Measurements from ENCODE around the gene ZNF580. TPM values are rescaled to one million over a fixed set of nuclear protein-coding genes. Genes with fewer than 3 reads are reported as not detected.

ZNF580 gene
- total RNA-seq, 1 donor from 2014 or later, result 1.0 TPM

- no peak for DNase-seq (ENCODE audit: low read depth in 2 of 2)
Measured at GRCh38 chr19:55659822-55660221, 19.0 kb downstream of the ZNF580 start.

- no peak for DNase-seq (ENCODE audit: low read depth in 2 of 2)
Measured at GRCh38 chr19:55660404-55660803, 19.6 kb downstream of the ZNF580 start.

- DNase-seq (ENCODE audit: low read depth in 2 of 2), result no peak
Measured at GRCh38 chr19:55660991-55661390, 20.2 kb downstream of the ZNF580 start.

DNA sequence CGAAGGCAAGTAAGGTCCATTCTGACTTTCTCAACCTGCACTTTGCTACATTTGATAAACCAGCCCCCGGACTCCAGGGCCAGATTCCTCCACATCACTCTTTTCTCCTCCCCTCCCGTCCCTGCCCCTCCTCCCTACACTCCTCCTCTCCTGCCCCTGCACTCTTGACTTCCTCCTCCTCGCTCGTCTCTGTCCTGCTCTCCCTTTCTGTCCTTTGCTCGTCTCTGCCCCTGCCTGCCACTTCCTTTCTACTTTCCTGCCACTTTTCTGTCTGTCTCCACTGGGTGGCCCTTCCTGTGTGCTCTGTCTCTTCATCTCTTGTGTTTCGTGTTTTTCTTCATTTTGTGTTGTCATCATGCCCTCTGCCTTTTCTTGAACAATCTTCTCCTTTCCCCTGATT is 21.0 kb downstream of the ZNF580 start:
- no peak for DNase-seq (ENCODE audit: low read depth in 2 of 2)

- no peak for DNase-seq (ENCODE audit: low read depth in 2 of 2)
Measured at GRCh38 chr19:55663846-55664536, 23.2 kb downstream of the ZNF580 start.

DNA sequence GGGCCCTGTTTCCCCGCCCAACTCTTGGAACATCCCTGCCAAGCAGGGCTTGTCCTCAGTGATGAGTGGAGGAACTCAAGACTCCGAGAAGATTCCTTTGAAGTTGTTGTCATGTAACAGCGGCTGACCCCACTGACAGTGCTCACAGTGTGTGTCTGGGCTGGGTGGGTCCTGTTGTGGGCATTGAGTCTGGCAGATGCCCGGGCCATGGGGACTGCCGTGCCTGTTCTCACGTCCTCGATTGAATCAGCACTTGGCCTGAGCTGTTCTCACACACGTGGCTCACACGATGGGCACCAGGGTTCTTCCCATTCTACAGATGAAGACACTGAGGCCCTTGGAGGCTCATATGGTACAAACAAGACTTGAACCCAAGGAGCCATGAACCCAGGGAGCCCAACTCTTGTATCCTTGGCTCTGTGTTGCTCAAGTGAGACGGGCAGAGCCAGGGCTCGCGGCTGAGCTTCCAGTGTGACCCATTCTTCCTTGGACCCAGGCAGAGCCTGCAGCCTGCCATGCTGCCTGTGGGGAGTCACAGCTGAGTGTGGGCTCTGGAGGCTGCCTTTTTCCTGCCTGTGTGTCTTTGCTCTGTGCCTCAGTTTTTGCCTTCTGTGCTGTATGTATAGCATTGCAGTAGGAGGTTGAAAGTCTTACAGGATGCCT is 25.7 kb downstream of the ZNF580 start:
- DNase-seq (ENCODE audit: low read depth in 2 of 2), result no peak

DNA sequence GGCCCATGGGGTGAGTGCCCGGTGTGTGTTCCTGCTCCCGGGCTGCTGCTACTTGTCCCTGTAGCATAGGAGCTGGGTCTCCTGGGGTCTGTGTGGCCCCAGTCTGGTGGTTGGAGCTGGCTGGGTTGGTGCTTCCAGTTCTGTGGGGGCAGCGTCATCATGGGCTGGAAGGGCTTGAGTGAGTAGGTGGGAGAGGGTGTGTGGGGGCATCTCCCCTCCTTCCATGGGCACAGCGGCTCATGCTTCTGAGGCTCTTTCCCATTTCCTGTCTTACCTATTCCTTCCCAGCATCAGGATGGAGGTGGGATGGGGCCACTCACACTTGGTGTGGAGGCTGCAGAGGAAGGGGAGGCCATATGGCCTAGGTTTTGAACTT is 26.2 kb downstream of the ZNF580 start:
- no peak for DNase-seq (ENCODE audit: low read depth in 2 of 2)

DNA sequence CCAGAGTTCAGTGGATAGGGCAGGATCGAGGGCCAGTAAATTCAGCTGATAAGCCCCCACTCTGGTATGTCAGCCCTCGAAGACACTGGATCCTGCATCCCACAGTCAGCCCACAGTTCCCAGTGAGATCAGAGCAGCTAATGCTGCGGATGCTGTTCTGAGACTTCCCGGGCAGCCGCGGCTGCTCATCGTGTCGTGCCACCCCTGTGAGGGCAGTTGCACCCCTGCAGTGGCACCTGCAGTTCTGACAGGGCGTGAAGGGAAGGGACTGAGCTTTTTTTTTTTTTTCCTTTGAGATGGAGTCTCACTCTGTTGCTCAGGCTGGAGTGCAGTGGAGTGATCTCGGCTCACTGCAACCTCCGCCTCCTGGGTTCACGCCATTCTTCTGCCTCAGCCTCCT is 26.7 kb downstream of the ZNF580 start:
- DNase-seq (ENCODE audit: low read depth in 2 of 2), result no peak

DNA sequence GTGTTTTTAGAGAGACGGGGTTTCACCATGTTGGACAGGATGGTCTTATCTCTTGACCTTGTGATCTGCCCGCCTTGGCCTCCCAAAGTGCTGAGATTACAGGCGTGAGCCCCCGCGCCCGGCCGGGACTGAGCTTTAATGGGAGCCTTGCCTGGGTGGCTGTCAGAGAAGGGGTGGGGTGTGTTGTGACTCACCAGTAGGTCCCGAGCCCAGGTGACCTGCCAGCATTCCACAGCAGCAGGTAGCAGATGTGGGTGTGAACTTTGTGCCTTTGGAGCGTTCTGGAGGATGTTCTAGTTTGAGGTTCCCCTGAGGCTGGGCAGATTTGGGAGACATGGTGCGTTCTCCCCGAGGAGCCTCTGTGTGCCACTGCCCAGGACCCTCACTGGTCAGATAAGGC is 27.2 kb downstream of the ZNF580 start:
- no peak for DNase-seq (ENCODE audit: low read depth in 2 of 2)

DNA sequence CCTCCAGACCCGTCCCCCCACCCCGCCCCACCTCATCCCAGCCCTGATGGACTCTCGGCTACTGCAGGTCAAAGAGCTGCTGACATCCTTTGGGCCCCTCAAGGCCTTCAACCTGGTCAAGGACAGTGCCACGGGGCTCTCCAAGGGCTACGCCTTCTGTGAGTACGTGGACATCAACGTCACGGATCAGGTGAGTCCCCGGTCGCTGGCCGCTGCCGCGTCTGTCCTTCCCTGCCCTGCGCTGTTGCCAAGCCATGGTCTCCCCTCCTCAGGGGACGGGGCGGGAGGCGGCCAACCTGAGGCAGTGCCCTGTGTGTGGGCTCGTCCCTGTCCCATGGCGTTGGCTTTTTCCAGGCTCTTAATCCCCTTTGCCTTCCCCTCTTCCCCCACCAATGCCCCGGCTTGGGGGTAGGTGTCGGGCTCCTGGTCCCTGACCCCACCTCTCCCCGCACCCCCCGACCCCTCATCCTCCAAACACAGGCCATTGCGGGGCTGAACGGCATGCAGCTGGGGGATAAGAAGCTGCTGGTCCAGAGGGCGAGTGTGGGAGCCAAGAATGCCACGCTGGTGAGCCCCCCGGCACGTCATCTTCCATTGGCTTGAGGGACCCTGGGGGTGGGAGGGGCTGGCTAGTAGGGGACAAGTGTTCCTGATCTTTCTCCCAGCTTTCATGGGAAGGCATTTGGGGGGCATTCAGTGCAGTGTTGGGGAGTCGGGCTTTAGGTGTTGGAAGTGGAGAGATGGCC is 28.0 kb downstream of the ZNF580 start:
- DNase-seq (ENCODE audit: low read depth in 2 of 2), result no peak

DNA sequence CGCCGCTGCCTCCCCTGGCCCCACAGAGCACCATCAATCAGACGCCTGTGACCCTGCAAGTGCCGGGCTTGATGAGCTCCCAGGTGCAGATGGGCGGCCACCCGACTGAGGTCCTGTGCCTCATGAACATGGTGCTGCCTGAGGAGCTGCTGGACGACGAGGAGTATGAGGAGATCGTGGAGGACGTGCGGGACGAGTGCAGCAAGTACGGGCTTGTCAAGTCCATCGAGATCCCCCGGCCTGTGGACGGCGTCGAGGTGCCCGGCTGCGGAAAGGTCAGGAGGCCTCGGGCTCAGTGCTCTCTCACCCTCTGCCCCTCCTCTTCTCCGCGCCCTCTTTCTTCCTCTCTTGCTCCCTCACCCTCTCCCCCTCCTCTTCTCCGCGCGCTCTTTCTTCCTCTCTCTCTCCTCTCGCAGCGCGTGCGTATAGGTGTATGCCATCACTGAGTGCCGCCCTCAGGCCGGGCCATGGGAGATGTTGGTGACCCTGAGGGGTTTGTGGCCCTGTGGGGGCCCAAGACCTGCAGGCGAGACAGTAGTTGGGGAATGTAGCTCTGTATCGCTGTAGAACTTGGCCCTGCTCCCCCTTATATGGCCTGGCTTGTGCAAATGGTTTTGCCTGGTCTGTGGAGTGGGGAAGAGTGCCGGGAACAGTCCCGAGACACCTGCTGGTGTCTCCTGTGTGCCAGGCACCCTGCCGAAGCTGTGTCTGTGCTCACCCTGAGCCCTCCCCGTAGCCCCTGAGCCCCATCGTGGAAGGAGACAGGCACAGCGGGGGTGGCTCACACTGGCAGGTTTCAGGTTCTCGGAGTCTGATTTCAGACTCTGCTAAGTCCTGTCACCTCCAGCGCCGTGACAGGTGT is 28.8 kb downstream of the ZNF580 start:
- no peak for DNase-seq (ENCODE audit: low read depth in 2 of 2)

- DNase-seq (ENCODE audit: low read depth in 2 of 2), result peak in 1 of 2 donors; percentile 41
Measured at GRCh38 chr19:55670280-55671053, 29.7 kb downstream of the ZNF580 start.

DNA sequence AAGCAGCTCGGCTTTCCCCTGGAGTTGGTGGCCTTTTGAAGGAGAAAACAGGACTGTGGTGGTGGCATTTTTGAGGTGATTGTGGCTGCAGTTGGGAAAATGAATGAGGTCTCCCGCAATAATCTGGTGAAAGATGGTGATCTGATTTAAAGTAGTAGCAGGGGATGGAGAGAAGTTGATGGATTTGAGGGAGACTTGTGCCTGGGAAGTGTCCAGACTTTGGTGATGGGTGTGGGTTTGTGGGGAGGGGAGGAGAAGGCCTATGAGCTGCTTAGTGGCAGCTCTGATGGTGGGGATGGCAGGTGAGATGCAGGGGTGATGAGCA is 30.2 kb downstream of the ZNF580 start:
- no peak for DNase-seq (ENCODE audit: low read depth in 2 of 2)

DNA sequence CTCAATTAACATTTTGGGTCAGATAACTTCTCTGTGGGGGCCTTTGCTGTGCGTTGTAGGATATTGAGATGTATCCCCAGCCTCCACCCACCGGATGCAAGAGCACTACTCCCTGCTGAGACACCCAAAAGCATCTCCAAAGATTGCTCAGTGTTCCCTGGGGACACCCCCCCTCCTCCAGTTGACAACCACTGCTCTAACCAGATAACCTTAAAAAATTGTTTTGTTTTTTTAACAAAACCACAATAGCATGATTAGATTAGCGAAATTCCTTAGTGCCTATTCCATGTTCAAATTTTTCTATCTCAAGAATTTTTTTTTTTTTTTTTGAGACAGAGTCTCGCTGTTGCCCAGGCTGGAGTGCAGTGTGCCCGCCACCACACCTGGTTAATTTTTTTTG is 31.6 kb downstream of the ZNF580 start:
- no peak for DNase-seq (ENCODE audit: low read depth in 2 of 2)

DNA sequence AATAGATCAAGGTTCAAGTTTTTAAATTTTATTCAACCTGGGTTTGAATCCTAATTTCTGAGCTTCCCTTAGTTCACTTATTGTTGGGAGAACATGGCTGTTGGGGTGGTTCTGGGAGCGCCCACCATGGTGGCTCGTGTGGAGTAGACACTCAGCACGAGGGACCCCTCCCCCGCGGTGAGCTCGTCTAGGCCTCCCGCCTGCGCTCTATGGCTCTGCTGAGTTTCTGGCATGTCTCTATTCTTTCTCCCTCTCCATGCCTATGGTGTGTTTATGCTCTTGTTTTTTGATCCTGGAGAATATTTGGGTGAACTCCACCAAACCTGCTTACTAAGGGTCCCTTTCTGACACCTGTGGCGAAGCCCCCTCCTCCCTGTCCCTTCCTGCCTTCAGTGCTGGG is 32.7 kb downstream of the ZNF580 start:
- DNase-seq (ENCODE audit: low read depth in 2 of 2), result no peak

GRCh38 chr19:55673889-55674288 is 33.1 kb downstream of the ZNF580 start:
- no peak for DNase-seq (ENCODE audit: low read depth in 2 of 2)

GRCh38 chr19:55674459-55674840 is 33.6 kb downstream of the ZNF580 start:
- DNase-seq (ENCODE audit: low read depth in 2 of 2), result no peak

DNA sequence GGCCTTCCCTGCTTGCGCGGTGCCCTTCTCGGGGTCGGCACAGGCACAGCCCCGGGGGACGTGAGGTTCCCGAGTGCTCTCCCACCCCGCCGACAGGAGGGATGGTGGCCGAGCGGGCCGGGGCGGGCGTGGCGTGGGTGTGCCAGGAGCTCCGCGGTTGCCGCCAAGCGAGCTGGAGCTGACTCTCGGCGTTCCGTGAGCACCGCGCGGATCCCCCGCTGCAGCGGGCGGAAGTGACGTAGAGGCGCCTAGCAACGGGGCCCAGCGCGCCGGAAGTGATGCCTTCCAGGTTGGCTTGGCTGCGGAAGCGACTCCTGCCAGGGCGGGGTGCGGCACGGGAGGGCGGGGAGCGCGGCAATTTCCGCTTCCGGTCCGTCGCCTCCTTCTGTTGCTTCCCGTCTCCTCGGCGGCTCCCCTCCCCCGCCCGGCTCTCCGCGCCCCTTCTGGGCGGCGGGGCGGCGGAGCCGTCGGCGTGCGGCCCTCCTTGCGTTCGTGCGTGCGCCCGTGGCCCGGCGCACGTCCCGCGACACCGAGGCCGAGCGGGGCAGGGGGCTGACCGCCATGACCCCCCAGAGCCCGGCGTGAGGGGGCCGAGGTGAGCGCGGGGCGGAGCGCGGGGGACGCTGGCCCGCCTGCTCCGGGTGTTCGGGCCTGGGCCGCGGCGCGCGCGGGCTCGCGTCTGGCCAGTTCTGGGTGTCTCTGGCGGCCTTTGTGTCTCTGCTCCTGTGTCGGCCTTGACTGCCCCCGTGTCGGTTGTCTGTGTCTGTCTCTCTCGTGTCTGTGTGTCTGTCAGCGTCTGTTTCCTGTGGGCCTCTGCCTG is 34.2 kb downstream of the ZNF580 start, which contains the start of gene EPN1:
Gene EPN1 (plus strand): TSS at position 386 of the 820 bp plus-strand sequence. CDS start 3,402 bp downstream, outside the sequence.
- peak; percentile 85 to 96 for DNase-seq (ENCODE audit: low read depth in 2 of 2)

GRCh38 chr19:55675661-55676354 is 35.0 kb downstream of the ZNF580 start:
- DNase-seq (ENCODE audit: low read depth in 2 of 2), result peak in 1 of 2 donors; percentile 16

Measured in dermis microvascular lymphatic vessel endothelial cell (primary cell).